BE2C (cell line): ENCODE measurements around the gene RECK.

Source experiments
- DNase-seq: peaks from one replicate; pipeline ENCODE4 v3.0.0-alpha.2; 2020
- H3K27me3 ChIP-seq: fragments of 250-450 bp; sonication (Bioruptor Pico); 2 replicates; pipeline ENCODE4 v1.5.1; 2020; ENCODE audit warnings: mild to moderate bottlenecking
- H3K36me3 ChIP-seq: fragments of 250-450 bp; sonication (Bioruptor Pico); 2 replicates; pipeline ENCODE4 v1.5.1; 2020; ENCODE audit warnings: mild to moderate bottlenecking
- H3K4me1 ChIP-seq: fragments of 250-450 bp; sonication (Bioruptor Pico); 2 replicates; pipeline ENCODE4 v1.5.1; 2020
- H3K4me3 ChIP-seq: 2 replicates; pipeline ENCODE4 v1.5.1; 2011; ENCODE audit warnings: low read depth, low read length
- H3K9me3 ChIP-seq: fragments of 250-450 bp; sonication (Bioruptor Pico); 2 replicates; pipeline ENCODE4 v1.5.1; 2020
- CTCF ChIP-seq: IDR thresholded peaks from 2 replicates; pipeline ENCODE4 v1.5.1; 2012; ENCODE audit warnings: mild to moderate bottlenecking, low read depth, low read length

RECK gene

GRCh38 chr9:36165826-36166167 is 129.1 kb downstream of the RECK start:
- no peaks in the 10 kb centered on the region for H3K9me3 ChIP-seq
- no peak for TF ChIP-seq CTCF
- peaks cover 31% of the 10 kb centered on the region for H3K4me1 ChIP-seq
- DNase-seq, result no peak
- H3K27me3 ChIP-seq, result no peaks in the 10 kb centered on the region
- H3K4me3 ChIP-seq, result no peak overlapping the region
- no peaks in the 10 kb centered on the region for H3K36me3 ChIP-seq

- peak overlapping the region; percentile 43 for H3K4me3 ChIP-seq
- H3K36me3 ChIP-seq, result no peaks in the 10 kb centered on the region
- H3K4me1 ChIP-seq, result peaks cover 31% of the 10 kb centered on the region
- no peaks in the 10 kb centered on the region for H3K27me3 ChIP-seq
- TF ChIP-seq CTCF, result peak; percentile 84
- no peaks in the 10 kb centered on the region for H3K9me3 ChIP-seq
- peak; percentile 83 for DNase-seq
These were observed 129.6 kb downstream of the RECK start for GRCh38 chr9:36166168-36166927.

GRCh38 chr9:36169166-36169565 is 132.5 kb downstream of the RECK start, which contains the start of gene CCIN:
TSS of gene CCIN (plus strand) at chr9:36169388. CDS start at chr9:36169503, 115 bp downstream.
- peaks cover 8% of the 10 kb centered on the region for H3K4me1 ChIP-seq
- DNase-seq, result no peak
- no peaks in the 10 kb centered on the region for H3K36me3 ChIP-seq
- TF ChIP-seq CTCF, result no peak
- no peaks in the 10 kb centered on the region for H3K9me3 ChIP-seq
- H3K4me3 ChIP-seq, result no peak within 1 kb of the TSS
- H3K27me3 ChIP-seq, result no peaks in the 10 kb centered on the region

- no peak for DNase-seq
- no peak for TF ChIP-seq CTCF
- Histone ChIP-seq H3K36me3 (no peaks in the 10 kb centered on the region), H3K4me1 (peaks cover 3% of the 10 kb centered on the region; the same call in 1 of the 2 replicates), H3K9me3 (no peaks in the 10 kb centered on the region), H3K27me3 (no peaks in the 10 kb centered on the region), H3K4me3 (no peak overlapping the region)
These were observed 133.0 kb downstream of the RECK start for GRCh38 chr9:36169708-36170107.

- H3K4me3 ChIP-seq, result no peak overlapping the region
- H3K27me3 ChIP-seq, result no peaks in the 10 kb centered on the region
- H3K36me3 ChIP-seq, result no peaks in the 10 kb centered on the region
- DNase-seq, result no peak
- H3K9me3 ChIP-seq, result no peaks in the 10 kb centered on the region
- no peaks in the 10 kb centered on the region for H3K4me1 ChIP-seq
- no peak for TF ChIP-seq CTCF
These were observed 133.8 kb downstream of the RECK start for GRCh38 chr9:36170531-36170930.

DNA sequence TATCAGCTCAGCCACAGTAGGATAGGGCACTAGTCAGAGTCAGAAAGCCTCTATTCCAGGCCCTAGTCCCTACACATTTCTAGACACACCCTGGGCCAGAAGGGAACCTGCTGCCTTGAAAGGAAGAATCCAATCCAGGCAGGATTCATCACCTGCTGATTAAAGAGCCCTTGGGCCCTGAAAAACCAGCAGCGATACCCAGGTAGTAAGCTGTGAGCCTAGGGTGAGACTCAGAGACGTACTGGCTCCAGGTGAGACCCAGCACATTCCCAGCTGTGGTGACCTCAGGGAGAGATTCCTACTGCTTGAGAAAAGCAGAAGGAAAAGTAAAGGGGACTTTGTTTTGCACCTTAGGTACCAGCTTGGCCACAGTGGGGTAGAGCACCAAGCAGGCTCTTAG is 137.1 kb downstream of the RECK start:
- no peaks in the 10 kb centered on the region for H3K4me1 ChIP-seq
- no peaks in the 10 kb centered on the region for H3K36me3 ChIP-seq
- DNase-seq, result no peak
- H3K9me3 ChIP-seq, result no peaks in the 10 kb centered on the region
- no peak overlapping the region for H3K4me3 ChIP-seq
- no peaks in the 10 kb centered on the region for H3K27me3 ChIP-seq
- no peak for TF ChIP-seq CTCF
